Motor neuron (in vitro differentiated cells): Measurements from ENCODE around the gene HMGB1. TPM values are rescaled to one million over a fixed set of nuclear protein-coding genes. Genes with fewer than 3 reads are reported as not detected.
A peak's percentile ranks its signal among the peaks of the same experiment; 100 is the strongest.

Experiments
- ATAC-seq, 8 experiments: fragments of 200-7000 bp; cut with Tn5 transposase; replicated peaks in 6 of 8; 2 replicates each; pipeline ENCODE4 v1.8.0; 2021; ENCODE audit warnings: mild to moderate bottlenecking in 8 of 8, moderate library complexity in 8 of 8
- H3K27ac ChIP-seq, 2 donors: fragments of 250-450 bp; sonication (Bioruptor Pico); 2 replicates each; pipeline ENCODE4 v1.9.0; 2021; ENCODE audit warnings: antibody characterized with exemption in 2 of 2, mild to moderate bottlenecking in 2 of 2, moderate library complexity in 1 of 2
- H3K4me1 ChIP-seq, 2 donors: fragments of 250-450 bp; sonication (Bioruptor Pico); replicated peaks in 1 of 2; 2 replicates each; pipeline ENCODE4 v1.6.1; 2021; ENCODE audit warnings: antibody characterized with exemption in 2 of 2, mild to moderate bottlenecking in 2 of 2, moderate library complexity in 1 of 2
- H3K4me3 ChIP-seq, 5 donors: fragments of 250-450 bp; sonication (Bioruptor Pico); 2 replicates each; pipeline ENCODE4 v1.9.0; 2021; ENCODE audit warnings: antibody characterized with exemption in 5 of 5, mild to moderate bottlenecking in 5 of 5, moderate library complexity in 4 of 5
- WGBS, 10 experiments: fragments of 450-650 bp; shearing (Covaris generic); methylation state at CpG; one replicate each; pipeline ENCODE4 v1.0.0; 2022; 5-methylcytosine and 5-hydroxymethylcytosine counted together
- in situ Hi-C, 9 experiments: fragments of 400-800 bp; cut with MboI; loops; one replicate each; pipeline ENCODE4 v1.15.0; 2021; ENCODE audit warnings: low sequenced_read_pairs in 9 of 9, low pct_unique_long_range_greater_than_20kb in 2 of 9; ENCODE audit not compliant: unreplicated experiment in 9 of 9
- total RNA-seq, 8 experiments: library from RNA; unstranded; fragments of 300-600 nt; gene quantifications; 2 replicates each; pipeline versions ENCODE4 v1.2.3 to v1.2.4, GENCODE V29; 2022

HMGB1 gene
- total RNA-seq, result 100 to 1,000 TPM; 258 to 721 (median 367) TPM

DNA sequence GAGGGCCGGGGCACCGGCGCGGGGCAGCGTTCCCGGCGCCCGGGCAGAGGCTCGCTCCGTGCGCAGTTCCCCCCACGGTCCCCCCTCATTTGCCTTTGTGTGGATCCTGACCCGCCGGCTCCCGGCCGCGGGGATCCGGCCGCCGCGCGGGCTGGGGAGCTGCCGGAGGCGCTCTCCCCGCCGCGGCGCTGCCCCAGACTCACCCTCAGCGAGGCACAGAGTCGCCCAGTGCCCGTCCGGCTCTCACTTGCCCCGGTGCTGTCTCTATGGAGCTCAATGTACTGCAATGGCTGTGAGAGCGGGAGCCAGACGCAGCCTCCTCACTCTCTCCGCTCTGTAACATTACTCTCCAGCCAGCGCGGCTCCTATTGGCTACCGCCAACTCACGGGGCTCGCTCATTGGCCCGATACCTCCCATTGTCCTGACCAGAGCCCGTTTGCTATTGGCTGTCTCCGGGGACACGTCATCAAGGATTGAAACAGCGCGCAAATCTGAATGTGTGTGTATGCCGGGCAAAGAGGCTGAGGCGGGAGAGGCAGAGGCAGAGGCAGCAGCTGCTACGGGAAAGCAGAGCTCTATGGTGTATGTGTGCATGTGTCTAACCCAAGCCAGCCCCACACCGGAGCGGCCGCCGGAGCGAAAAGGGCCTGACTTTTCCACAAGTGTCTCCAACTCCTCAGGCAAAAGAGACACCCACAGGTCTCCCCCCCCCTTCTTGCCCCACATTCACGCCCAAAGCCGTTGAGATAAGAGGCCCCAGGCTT is at the start of gene HMGB1:
HMGB1 (minus strand) TSS at position 344 of the 765 bp plus-strand sequence. CDS start 2,256 bp downstream, outside the sequence.
- Histone ChIP-seq H3K4me1 (peaks cover 8 to 21% of the 10 kb centered on the region in 2 donors), H3K27ac (peak within 1 kb of the TSS; percentile 92 to 93), H3K4me3 (peak within 1 kb of the TSS; percentile 66 to 99 (median 85))
- WGBS, 10 experiments, result 0% methylated on average over 1 to 10 of the region's 57 CpGs; no CpG with 5 or more reads in 5 of the 10 experiments
- peak; percentile 88 to 94 (median 92) for ATAC-seq
- in situ Hi-C loops, result loop anchor here in 3 of 9 experiments (25.0 kb wide), 1 partner anchor 328 kb away; no protein-coding TSS in a partner anchor

GRCh38 chr13:30510811-30511371 is 45.2 kb upstream of the HMGB1 start:
- no peak for ATAC-seq
- Histone ChIP-seq H3K4me3 (no peak overlapping the region), H3K27ac (no peak overlapping the region), H3K4me1 (no peaks in the 10 kb centered on the region)
- in situ Hi-C loops, result no loop called here
- WGBS, 10 experiments, result 0 to 100% (median 76%) methylated on average over 1 to 4 of the region's 4 CpGs; no CpG with 5 or more reads in 2 of the 10 experiments

DNA sequence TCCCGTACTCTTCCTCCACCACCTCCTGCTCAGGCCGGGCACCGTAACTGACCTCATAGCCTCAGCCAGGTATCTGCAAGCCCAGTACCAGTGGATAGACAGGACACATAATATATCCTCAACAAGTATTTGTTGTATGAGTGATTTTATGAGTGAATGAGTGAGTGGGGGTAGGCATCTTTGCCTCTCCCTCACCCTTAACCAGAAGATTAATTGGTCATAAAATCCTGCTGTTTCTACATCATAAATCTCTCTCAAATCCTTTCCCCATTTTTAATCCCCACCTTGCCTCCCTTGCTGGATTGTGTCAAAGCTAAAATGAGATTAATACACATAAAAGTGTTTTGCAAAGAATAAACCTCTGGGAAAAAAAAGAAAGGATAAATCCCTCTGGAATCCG is 44.4 kb upstream of the HMGB1 start:
- in situ Hi-C loops, result no loop called here
- Histone ChIP-seq H3K4me1 (no peaks in the 10 kb centered on the region), H3K27ac (no peak overlapping the region), H3K4me3 (no peak overlapping the region)
- WGBS, 10 experiments, result 14 to 92% (median 68%) methylated on average over 1 to 4 of the region's 4 CpGs; no CpG with 5 or more reads in 3 of the 10 experiments
- no peak for ATAC-seq

- no peak overlapping the region for H3K4me3 ChIP-seq
- ATAC-seq, result no peak
- H3K27ac ChIP-seq, result no peak overlapping the region
- in situ Hi-C loops, result no loop called here
- WGBS, 10 experiments, result 37 to 100% (median 70%) methylated on average over 1 to 9 of the region's 9 CpGs
- H3K4me1 ChIP-seq, result no peaks in the 10 kb centered on the region
Measured at GRCh38 chr13:30509254-30510050, 43.7 kb upstream of the HMGB1 start.

DNA sequence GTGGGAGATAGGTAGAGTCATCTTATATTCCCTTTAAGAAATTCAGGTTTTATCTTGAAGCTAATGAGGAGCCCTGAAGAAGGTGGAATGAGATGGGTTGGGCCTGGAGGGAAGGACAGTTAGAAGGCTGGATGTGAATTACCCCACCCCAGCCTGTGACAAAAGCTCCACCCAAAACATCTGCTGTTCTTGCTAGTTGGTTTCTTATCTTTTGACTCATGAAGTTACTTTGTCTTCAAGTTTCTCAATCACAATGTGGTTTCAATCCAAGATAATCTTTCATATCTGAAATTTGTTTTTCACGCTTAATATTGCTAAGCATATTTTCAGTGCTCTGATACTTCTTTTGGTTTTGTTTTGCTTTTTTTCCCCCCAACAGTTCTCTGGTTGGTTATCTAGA is 38.3 kb upstream of the HMGB1 start:
- WGBS, 10 experiments, result 50 to 100% (median 91%) methylated on average over 1 of the region's 1 CpG; no CpG with 5 or more reads in 1 of the 10 experiments
- in situ Hi-C loops, result no loop called here
- peak in 2 of 8 experiments; percentile 75 to 90 for ATAC-seq
- Histone ChIP-seq H3K4me1 (no peaks in the 10 kb centered on the region), H3K27ac (no peak overlapping the region), H3K4me3 (no peak overlapping the region)

DNA sequence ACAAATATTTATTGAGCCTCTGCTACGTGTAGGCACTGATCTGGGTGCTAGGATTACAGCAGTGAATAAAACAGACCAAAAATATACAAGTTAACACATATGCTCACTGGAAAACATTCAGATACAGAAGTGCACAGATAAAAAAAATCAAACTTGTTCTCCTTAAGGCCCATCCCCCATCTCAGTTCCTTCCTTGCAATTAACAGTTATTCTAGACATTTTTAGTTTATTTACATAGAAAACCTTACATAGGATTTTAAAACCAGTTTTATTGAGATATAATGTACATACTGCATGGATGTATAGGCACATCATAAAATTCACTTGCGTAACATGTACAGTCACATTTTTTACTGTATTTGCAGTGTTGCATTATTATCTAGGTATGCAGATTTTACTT is 36.5 kb upstream of the HMGB1 start:
- in situ Hi-C loops, result no loop called here
- Histone ChIP-seq H3K4me3 (no peak overlapping the region), H3K27ac (no peak overlapping the region), H3K4me1 (no peaks in the 10 kb centered on the region)
- no peak for ATAC-seq
- WGBS, 10 experiments, result 50 to 93% (median 78%) methylated on average over 1 to 2 of the region's 2 CpGs

DNA sequence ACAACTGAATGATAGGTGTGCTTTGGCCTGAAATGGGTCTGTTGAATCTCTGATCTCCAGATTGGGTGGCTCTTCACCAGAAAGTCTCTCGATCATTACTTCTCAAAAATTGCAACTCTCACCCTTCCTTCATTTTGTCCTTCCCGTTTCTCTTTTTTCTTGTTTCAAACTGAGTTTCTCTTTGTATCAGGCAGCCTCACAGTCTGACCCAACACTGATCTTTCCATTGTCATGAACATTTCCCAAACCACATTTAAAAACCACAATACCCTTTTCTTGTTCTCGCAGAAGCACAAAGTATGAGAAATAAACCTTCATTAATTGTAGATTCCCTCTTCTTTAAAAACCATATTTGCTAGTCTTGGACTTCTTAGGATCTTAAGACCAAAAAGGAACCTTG is 33.6 kb upstream of the HMGB1 start:
- 56 to 89% (median 66%) methylated on average over 2 to 3 of the region's 3 CpGs for WGBS, 10 experiments
- in situ Hi-C loops, result no loop called here
- Histone ChIP-seq H3K4me3 (no peak overlapping the region), H3K27ac (no peak overlapping the region), H3K4me1 (no peaks in the 10 kb centered on the region)
- ATAC-seq, result no peak

- no peak for ATAC-seq
- in situ Hi-C loops, result no loop called here
- Histone ChIP-seq H3K4me3 (no peak overlapping the region), H3K4me1 (no peaks in the 10 kb centered on the region), H3K27ac (no peak overlapping the region)
- 83 to 93% (median 92%) methylated on average over 1 to 2 of the region's 2 CpGs; no CpG with 5 or more reads in 6 of the 10 experiments for WGBS, 10 experiments
Measured at GRCh38 chr13:30496147-30496546, 30.4 kb upstream of the HMGB1 start.

GRCh38 chr13:30495746-30496145 is 30.0 kb upstream of the HMGB1 start:
- Histone ChIP-seq H3K4me3 (no peak overlapping the region), H3K4me1 (no peaks in the 10 kb centered on the region), H3K27ac (no peak overlapping the region)
- WGBS, 10 experiments, result 21 to 100% (median 75%) methylated on average over 1 to 2 of the region's 2 CpGs; no CpG with 5 or more reads in 6 of the 10 experiments
- ATAC-seq, result no peak
- in situ Hi-C loops, result no loop called here

GRCh38 chr13:30493658-30494381 is 28.1 kb upstream of the HMGB1 start:
- in situ Hi-C loops, result no loop called here
- WGBS, 10 experiments, result 95 to 100% methylated on average over 1 to 4 of the region's 4 CpGs; no CpG with 5 or more reads in 8 of the 10 experiments
- ATAC-seq, result no peak

GRCh38 chr13:30487075-30487470 is 21.3 kb upstream of the HMGB1 start:
- no peak overlapping the region for H3K27ac ChIP-seq
- H3K4me1 ChIP-seq, result no peaks in the 10 kb centered on the region
- in situ Hi-C loops, result no loop called here
- 60 to 100% (median 88%) methylated on average over 1 to 3 of the region's 3 CpGs; no CpG with 5 or more reads in 2 of the 10 experiments for WGBS, 10 experiments
- ATAC-seq, result no peak
- no peak overlapping the region for H3K4me3 ChIP-seq

More at GRCh38 chr13:30493658-30494381, 28.1 kb upstream of the HMGB1 start:
- Histone ChIP-seq H3K4me1 (no peaks in the 10 kb centered on the region), H3K4me3 (no peak overlapping the region), H3K27ac (no peak overlapping the region)

- ATAC-seq, result no peak
- in situ Hi-C loops, result no loop called here
- Histone ChIP-seq H3K27ac (no peak overlapping the region), H3K4me3 (no peak overlapping the region), H3K4me1 (no peaks in the 10 kb centered on the region)
- WGBS, 10 experiments, result 53 to 88% (median 78%) methylated on average over 3 to 9 of the region's 11 CpGs
Measured at GRCh38 chr13:30486230-30487074, 20.7 kb upstream of the HMGB1 start.
